Left renal pelvis (tissue), 4 donors: Measurements from ENCODE around the gene CARD11. TPM values are rescaled to one million over a fixed set of nuclear protein-coding genes. Genes with fewer than 3 reads are reported as not detected.

Source experiments
- DNase-seq, 4 donors: peaks; one replicate each; pipeline ENCODE4 v3.0.0-alpha.2; 2013; ENCODE audit warnings: low read depth in 4 of 4, low spot score in 3 of 4
- polyA plus RNA-seq, 4 donors: library from polyadenylated mRNA; unstranded; fragments of 120-200 nt; gene quantifications; one replicate each; pipeline ENCODE4 v1.2.1, GENCODE V29; 2013; ENCODE audit not compliant: insufficient read length in 4 of 4

The CARD11 gene
- polyA plus RNA-seq, 4 donors: 0.96 to 2.6 (median 1.6) TPM

DNA sequence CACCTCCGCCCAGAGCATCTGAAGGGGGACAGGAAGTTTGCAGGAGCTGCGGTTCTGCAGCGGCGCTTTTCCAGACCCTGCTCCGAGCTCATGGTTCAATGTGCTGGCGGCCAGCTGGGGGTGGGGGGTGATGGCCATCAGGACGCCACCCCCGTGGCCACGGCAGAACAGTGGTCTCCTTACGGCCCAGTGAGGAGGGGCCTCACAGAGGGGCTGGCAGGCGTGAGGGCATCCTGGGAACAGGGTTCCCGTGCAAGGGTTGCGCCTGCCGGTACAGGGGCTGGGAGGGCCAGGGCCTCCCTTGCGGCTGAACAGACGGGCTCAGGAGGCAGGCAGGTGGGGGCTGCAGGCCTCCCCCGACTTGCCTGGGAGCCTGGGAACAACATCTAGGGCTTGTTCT lies 160.6 kb downstream of the CARD11 start:
- DNase-seq: no peak

- DNase-seq: no peak
These were observed 161.6 kb downstream of the CARD11 start for GRCh38 chr7:2882111-2882510.

DNA sequence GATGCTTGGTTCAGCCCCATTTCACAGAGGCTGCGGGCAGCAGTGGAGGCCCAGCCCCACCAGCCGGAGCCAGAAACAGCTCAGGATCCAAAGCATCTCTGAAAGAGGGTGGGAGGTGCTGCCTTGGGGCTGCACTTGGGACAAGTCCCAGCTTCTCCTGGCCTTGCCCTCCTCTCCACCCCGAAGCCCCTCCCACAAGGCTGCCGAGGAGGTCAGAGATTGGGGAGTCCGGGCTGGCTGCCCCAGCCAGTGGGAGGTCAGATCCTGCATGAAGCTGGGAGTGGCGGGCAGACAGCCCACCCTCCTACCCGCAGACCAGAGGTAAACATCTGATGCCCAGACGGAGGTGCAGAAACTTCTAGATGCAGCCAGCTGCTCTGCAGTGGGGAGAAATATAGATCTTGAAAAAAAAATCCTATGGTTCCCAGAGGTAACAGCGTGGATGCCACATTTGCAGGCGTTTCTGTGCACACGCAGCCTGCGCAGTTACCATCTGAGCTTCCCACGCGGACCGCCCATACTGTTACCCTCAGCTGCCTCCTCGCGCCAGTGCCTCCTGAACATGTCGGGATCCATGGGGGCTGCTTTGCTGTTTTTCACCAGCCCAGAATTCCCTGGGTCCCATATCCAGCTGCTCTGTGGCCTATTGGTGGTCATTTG lies 162.7 kb downstream of the CARD11 start:
- DNase-seq: no peak

DNA sequence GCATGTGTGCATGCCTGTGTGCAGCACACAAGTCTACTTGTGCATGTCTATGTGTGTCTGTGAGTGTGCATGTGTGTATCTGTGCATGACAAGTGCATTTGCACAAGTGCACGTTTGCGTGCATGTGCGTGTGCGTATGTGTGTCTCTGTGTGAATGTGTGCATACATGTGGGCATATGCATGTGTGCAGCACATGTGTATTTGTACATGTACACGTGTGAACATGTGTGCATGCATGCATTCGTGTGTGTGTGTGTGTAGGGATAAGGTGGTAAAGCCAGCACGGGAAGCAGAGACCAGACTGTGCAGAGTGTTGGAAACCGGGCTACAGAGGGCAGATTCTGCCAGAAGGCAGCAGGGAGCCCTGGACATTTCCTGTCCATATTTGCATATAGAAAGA lies 163.6 kb downstream of the CARD11 start:
- no peak for DNase-seq

DNA sequence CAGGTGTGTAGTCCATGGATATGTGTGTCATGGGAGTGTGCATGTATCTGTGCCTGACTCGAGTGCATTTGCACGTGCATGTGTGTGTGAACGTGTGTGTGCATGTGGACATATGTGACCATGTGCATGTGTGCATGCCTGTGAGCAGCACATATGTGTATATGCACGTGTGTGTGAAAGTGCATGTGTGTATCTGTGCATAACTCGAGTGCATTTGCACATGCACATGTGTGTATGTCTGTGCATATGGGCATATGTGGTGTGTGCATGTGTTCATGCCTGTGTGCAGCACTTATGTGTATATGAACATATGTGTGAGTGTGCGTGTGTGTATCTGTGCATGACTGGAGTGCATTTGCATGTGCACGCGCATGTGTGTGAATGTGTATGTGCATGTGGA lies 164.3 kb downstream of the CARD11 start:
- DNase-seq: no peak

- DNase-seq: no peak
These were observed 165.4 kb downstream of the CARD11 start for GRCh38 chr7:2878306-2878705.

- DNase-seq: no peak
These were observed 167.5 kb downstream of the CARD11 start for GRCh38 chr7:2876031-2876731.

DNA sequence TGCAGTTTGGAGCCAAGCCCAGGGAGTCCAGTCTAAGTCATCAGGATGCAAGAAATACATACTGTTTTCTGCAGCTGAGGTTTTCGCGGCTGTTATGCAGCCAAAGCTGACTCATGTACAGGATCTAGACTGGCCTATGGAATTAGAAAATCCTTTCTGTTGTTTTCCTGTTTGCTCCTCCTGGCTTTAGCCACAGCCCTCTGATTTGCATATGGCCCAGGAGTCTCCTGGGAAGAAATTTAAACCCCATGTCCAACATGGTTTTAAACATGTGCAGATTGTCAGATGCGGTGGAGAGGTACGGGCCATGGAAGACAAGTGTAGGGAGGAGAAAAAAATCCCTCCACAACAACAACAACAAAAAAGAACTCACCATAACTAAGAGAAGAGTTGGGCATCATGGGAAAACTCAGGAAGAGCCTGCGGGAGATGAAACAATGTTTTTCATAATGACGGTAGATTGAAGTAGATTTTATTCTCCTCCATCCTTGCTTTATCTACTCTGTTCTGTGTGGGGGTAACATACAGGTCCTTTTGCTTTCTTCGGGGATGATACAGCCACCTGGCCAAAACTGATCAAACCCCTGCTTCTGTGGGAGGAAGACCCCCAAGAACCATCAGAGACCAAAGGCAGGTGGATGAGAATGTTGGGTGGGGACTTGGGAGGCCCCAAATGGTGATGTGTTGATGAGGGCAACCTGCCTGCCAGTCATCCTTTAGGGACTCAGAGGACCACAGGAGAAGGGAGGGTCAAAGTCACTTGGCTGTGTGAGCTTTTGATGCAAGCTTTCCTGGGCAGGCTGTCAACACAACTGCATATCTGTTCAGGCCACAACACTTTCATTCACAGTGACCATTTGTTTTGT lies 169.7 kb downstream of the CARD11 start:
- DNase-seq: no peak

GRCh38 chr7:2873146-2873545 lies 170.5 kb downstream of the CARD11 start:
- DNase-seq: no peak

- no peak for DNase-seq
These were observed 171.3 kb downstream of the CARD11 start for GRCh38 chr7:2872296-2872874.

DNA sequence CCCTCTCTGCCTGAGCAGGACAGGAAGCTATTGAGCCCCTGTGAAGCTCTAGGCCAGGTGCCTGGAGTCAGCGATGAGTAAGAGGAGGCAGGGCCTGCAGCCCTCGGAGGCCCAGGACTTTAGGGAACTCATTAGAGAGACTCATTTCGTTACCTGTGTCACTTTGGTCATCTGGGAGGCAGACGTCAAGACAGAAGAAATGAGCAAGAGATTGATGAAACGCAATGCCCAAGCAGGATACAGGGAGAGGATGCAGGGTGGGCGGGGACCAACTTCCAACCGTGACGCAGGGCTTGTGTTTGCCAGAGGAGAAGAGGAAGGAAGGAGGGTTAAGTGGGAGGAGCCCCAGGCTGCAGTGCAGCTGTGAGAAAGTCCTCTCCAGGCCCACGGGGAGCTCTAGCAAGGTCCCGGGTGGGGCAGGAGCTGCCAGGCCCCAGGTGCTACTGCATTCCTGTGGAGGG lies 173.2 kb downstream of the CARD11 start:
- DNase-seq: no peak

DNA sequence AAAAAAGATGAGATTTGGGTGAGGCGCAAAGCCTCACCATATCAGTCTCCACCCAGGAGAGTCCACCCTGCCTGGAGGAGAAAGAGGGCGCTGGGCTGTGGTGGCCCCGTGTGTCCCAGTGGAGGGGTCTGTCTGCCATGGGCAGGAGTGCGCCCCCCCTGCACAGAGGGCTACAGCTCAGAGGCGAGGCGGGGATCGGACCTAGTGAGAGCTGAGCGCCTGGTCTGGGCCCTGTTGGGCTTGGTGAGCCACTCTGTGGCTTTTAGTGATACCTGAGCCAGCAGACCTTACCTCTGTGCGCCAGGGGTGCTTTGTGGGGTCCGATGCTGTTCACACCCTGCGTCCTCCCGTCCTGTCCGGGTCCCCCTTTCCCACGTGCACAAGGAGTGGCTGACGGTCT lies 173.7 kb downstream of the CARD11 start:
- no peak for DNase-seq

DNA sequence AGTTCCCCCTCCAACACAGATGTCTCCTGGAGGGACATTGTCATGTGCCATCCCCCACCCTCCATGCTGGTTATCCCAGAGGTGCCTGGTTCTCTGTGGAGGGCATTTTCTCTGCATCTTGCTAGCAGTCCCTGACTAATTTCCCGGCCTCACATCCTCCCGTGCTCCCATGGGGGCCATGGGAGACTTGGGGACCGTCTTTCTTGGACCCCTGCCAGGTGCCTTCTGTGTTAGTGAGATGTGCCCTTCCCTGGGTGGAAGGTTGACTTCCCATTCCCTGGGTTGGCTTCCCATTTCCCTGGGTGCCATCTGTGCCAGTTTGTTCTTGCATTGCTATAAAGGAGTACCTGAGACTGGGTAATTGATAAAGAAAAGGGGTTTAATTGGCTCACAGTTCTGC lies 177.1 kb downstream of the CARD11 start:
- DNase-seq: no peak

DNA sequence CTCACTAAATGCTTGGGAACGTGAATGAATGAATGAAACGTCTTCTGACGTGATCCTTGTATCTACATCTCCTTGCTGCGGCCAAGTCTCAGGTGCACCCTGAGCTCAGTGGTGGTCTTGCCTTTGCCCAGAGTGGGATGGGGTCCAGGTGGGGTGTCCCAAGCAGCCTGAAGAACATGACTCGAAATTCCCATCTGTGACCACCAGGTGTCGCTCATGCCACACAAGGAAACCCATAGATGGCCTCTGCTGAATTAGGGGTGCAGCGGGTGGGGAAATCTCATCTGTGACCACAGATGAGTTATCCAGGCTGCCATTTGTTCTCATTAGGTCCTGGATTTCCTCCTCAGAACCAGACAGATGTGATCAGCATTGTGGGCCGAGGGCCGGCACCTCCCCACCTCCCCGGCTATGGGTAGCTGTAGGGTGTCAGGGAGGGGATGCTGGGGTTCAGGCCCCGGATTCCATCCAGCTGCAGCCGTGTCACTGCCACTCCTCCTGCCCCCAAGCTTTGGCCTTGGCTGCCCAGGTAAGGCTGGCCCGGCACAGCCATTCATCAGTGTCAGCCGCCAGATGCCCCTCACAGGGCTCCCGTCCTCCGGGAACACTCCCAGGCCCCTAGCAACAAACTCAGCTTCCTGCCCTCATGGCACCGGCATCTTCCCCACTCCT lies 178.5 kb downstream of the CARD11 start:
- no peak for DNase-seq

DNA sequence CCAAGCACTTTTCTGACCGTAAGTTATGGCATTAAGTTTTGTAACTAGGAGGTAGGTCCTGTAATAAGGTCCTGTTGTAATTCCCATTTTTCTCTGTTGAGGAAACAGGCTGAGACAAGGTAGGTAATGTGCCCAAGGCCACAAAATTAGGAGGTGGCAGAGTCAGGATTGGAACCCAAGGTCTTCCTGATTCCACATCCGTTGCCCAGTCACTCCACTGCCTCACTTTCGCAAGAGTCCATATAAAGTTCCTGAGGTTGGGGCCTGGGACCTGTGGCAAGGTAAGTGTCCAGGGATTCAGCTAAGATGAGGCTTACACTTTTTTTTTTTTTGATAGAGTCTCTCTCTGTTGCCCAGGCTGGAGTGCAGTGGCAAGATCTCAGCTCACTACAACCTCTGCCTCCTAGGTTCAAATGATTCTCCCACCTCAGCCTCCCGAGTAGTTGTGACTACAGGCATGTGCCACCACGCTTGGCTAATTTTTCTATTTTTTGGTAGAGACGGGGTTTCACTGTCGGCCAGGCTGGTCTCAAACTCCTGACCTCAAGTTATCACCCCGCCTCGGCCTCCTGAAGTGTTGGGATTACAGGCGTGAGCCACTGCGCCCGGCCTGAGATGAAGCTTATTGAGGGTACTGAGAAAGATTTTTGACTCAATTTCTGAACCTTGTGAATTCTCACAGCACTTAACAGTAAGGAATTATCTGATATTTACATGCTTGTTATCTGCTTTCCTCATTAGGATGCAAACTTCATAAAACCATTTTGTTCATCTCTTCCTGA lies 179.3 kb downstream of the CARD11 start:
- DNase-seq: no peak

DNA sequence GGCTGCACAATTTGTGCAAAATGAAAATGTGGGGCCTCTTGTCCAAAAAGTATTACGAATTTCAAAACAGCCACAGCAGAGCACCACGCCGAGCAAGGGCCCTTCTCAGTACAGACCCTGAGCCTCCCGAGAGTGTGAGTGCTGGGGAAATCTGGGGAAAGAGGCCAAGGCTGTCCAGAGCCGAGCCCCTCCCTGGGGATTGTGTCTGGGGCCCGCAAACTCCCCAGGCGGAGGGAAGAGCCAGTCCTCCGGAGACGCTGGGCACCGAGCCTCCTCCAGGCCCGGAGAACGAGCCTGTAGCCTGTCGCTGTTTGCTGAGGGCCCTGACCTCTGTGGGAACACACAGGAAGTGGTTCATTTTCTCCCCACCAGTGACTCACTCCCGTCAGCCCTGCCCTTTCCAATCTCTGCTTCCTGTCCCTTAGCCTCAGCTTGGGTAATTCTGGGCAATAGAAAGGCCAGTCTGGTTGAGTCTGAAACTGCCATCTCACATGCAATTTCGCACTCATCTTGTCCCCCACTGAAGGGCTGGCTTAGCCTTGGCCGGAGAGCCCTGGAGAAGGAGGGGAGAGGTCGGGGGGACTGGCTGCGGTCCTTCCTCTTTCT lies 180.1 kb downstream of the CARD11 start:
- no peak for DNase-seq

- DNase-seq: no peak
These were observed 180.8 kb downstream of the CARD11 start for GRCh38 chr7:2862831-2863361.

GRCh38 chr7:2861509-2861908 lies 182.2 kb downstream of the CARD11 start:
- DNase-seq: no peak

GRCh38 chr7:2860627-2861133 lies 183.0 kb downstream of the CARD11 start:
- DNase-seq: no peak
